HL-60 (cell line): ENCODE measurements around the gene PIP5K1B.

ENCODE experiments used
- DNase-seq, 2 experiments: peaks; one replicate each; pipeline ENCODE4 v3.0.0-alpha.2; 2010 to 2020; ENCODE audit warnings: low read depth in 1 of 2, low spot score in 1 of 2
- H3K27ac ChIP-seq: fragments of 250-450 bp; sonication (Bioruptor Pico); replicated peaks from 2 replicates; pipeline ENCODE4 v1.5.1; 2020; ENCODE audit warnings: mild to moderate bottlenecking, moderate library complexity
- H3K27me3 ChIP-seq: fragments of 250-450 bp; sonication (Bioruptor Pico); 2 replicates; pipeline ENCODE4 v1.5.1; 2021; ENCODE audit warnings: mild to moderate bottlenecking, moderate library complexity; ENCODE audit not compliant: insufficient read depth, poor library complexity, severe bottlenecking
- H3K4me3 ChIP-seq: replicated peaks from 2 replicates; pipeline ENCODE4 v1.5.1; 2011; ENCODE audit warnings: mild to moderate bottlenecking, control low read depth, low read length; ENCODE audit not compliant: insufficient read depth
- CTCF ChIP-seq: IDR thresholded peaks from one replicate; pipeline ENCODE4 v1.5.1; 2011; ENCODE audit warnings: low read length, control low read depth, inconsistent platforms; ENCODE audit not compliant: insufficient read depth
- GABPA ChIP-seq: IDR thresholded peaks from 2 replicates; pipeline ENCODE4 v1.6.1; 2012; ENCODE audit warnings: low read depth
- POLR2AphosphoS5 ChIP-seq: IDR thresholded peaks from 2 replicates; pipeline ENCODE4 v1.6.1; 2012; ENCODE audit warnings: low read depth
- REST ChIP-seq: IDR thresholded peaks from 2 replicates; pipeline ENCODE4 v1.6.1; 2012; ENCODE audit warnings: low read depth; ENCODE audit not compliant: insufficient replicate concordance
- SPI1 ChIP-seq: IDR thresholded peaks from 2 replicates; pipeline ENCODE4 v1.6.1; 2012; ENCODE audit warnings: low read depth, mild to moderate bottlenecking, borderline replicate concordance

PIP5K1B gene

GRCh38 chr9:68861436-68861835 lies 156.4 kb downstream of the PIP5K1B start:
- H3K27ac ChIP-seq = no peak overlapping the region
- no peak overlapping the region for H3K4me3 ChIP-seq
- TF ChIP-seq CTCF (no peak), GABPA (no peak), SPI1 (no peak), POLR2AphosphoS5 (no peak), REST (no peak)
- no peak for DNase-seq
- no peaks in the 10 kb centered on the region for H3K27me3 ChIP-seq

- TF ChIP-seq POLR2AphosphoS5 = no peak
- no peak for TF ChIP-seq GABPA
- TF ChIP-seq SPI1 = no peak
- TF ChIP-seq CTCF = no peak
- TF ChIP-seq REST = no peak
- no peak for DNase-seq
- H3K27ac ChIP-seq = no peak overlapping the region
- no peak overlapping the region for H3K4me3 ChIP-seq
- no peaks in the 10 kb centered on the region for H3K27me3 ChIP-seq
These were observed 162.0 kb downstream of the PIP5K1B start for GRCh38 chr9:68867066-68867465.

GRCh38 chr9:68869022-68869421 lies 164.0 kb downstream of the PIP5K1B start:
- H3K27me3 ChIP-seq = no peaks in the 10 kb centered on the region
- H3K4me3 ChIP-seq = no peak overlapping the region
- DNase-seq = no peak
- TF ChIP-seq REST = no peak
- TF ChIP-seq SPI1 = no peak
- TF ChIP-seq GABPA = no peak
- no peak for TF ChIP-seq POLR2AphosphoS5
- TF ChIP-seq CTCF = no peak
- H3K27ac ChIP-seq = no peak overlapping the region
